Neural cell (in vitro differentiated cells): ENCODE results near the gene FERMT2. TPM values are rescaled to one million over a fixed set of nuclear protein-coding genes. Genes with fewer than 3 reads are reported as not detected.

Experiments
- H2AFZ ChIP-seq: fragments of 200-600, 300-800 bp; sonication (generic), shearing (Covaris generic); 2 replicates; pipeline ENCODE4 v1.6.0; 2014; ENCODE audit warnings: low read depth, mild to moderate bottlenecking, antibody characterized with exemption, low read length, moderate library complexity
- H3F3A ChIP-seq: fragments of 200-600 bp; shearing (Covaris generic); 2 replicates; pipeline ENCODE4 v1.6.1; 2016; ENCODE audit warnings: mild to moderate bottlenecking, moderate library complexity, mixed read lengths, antibody characterized with exemption, low read length; ENCODE audit not compliant: insufficient read depth, poor library complexity, severe bottlenecking
- H3K27ac ChIP-seq: fragments of 200-600, 300-800 bp; sonication (generic), shearing (Covaris generic); 2 replicates; pipeline ENCODE4 v1.5.1; 2014; ENCODE audit warnings: mild to moderate bottlenecking, low read length, moderate library complexity
- H3K27me3 ChIP-seq: fragments of 300-800, 200-600 bp; sonication (generic), shearing (Covaris generic); 2 replicates; pipeline ENCODE4 v1.6.0; 2014; ENCODE audit warnings: mild to moderate bottlenecking, low read depth, low read length, moderate library complexity; ENCODE audit not compliant: insufficient read depth
- H3K36me3 ChIP-seq: fragments of 300-800, 200-600 bp; sonication (generic), shearing (Covaris generic); 2 replicates; pipeline ENCODE4 v1.5.1; 2014; ENCODE audit warnings: mild to moderate bottlenecking, antibody characterized with exemption, low read length, moderate library complexity; ENCODE audit not compliant: insufficient read depth
- H3K4me2 ChIP-seq: fragments of 300-800, 200-600 bp; sonication (generic), shearing (Covaris generic); 2 replicates; pipeline ENCODE4 v1.6.0; 2014; ENCODE audit warnings: mild to moderate bottlenecking, low read length
- H3K4me3 ChIP-seq: fragments of 300-800, 200-600 bp; sonication (generic), shearing (Covaris generic); 2 replicates; pipeline ENCODE4 v1.5.1; 2014; ENCODE audit warnings: mild to moderate bottlenecking, low read length, moderate library complexity
- H3K79me2 ChIP-seq: fragments of 200-600 bp; shearing (Covaris generic); replicated peaks from 2 replicates; pipeline ENCODE4 v1.6.0; 2014; ENCODE audit warnings: mild to moderate bottlenecking, low read length, moderate library complexity; ENCODE audit not compliant: insufficient read depth
- H3K9ac ChIP-seq: fragments of 300-800, 200-600 bp; sonication (generic), shearing (Covaris generic); 2 replicates; pipeline ENCODE4 v1.6.1; 2016; ENCODE audit warnings: mild to moderate bottlenecking, low read length, mixed read lengths
- H3K9me2 ChIP-seq: fragments of 200-600 bp; shearing (Covaris generic); 2 replicates; pipeline ENCODE4 v1.6.1; 2016; ENCODE audit warnings: mild to moderate bottlenecking, low read length, mixed read lengths; ENCODE audit not compliant: insufficient read depth
- H3K9me3 ChIP-seq: fragments of 200-600, 300-800 bp; sonication (generic), shearing (Covaris generic); 2 replicates; pipeline ENCODE4 v1.6.1; 2016; ENCODE audit warnings: mild to moderate bottlenecking, mixed run types, low read length, moderate library complexity, mixed read lengths
- H4K20me1 ChIP-seq: fragments of 200-600 bp; shearing (Covaris generic); 2 replicates; pipeline ENCODE4 v1.6.1; 2016; ENCODE audit warnings: mild to moderate bottlenecking, mixed run types; ENCODE audit not compliant: insufficient read depth
- CTCF ChIP-seq: fragments of 450-650 bp; IDR thresholded peaks from 2 replicates; pipeline ENCODE4 v1.5.1; 2014; ENCODE audit warnings: antibody characterized with exemption, mild to moderate bottlenecking, moderate library complexity; ENCODE audit not compliant: poor library complexity, severe bottlenecking
- EP300 ChIP-seq: fragments of 450-650 bp; conservative IDR thresholded peaks from 2 replicates; pipeline ENCODE4 v1.6.1; 2014; ENCODE audit warnings: antibody characterized with exemption, mild to moderate bottlenecking, moderate library complexity; ENCODE audit not compliant: poor library complexity, severe bottlenecking
- EZH2 ChIP-seq: fragments of 200-600, 300-800 bp; shearing (Covaris generic), sonication (generic); IDR thresholded peaks from 2 replicates; pipeline ENCODE4 v1.6.1; 2014; ENCODE audit warnings: antibody characterized with exemption, low read length, borderline replicate concordance, mild to moderate bottlenecking; ENCODE audit not compliant: insufficient read depth, poor library complexity, severe bottlenecking
- MXI1 ChIP-seq: fragments of 450-650 bp; conservative IDR thresholded peaks from 2 replicates; pipeline ENCODE4 v1.6.1; 2014; ENCODE audit warnings: antibody characterized with exemption, mild to moderate bottlenecking; ENCODE audit not compliant: poor library complexity, severe bottlenecking
- POLR2AphosphoS5 ChIP-seq: IDR thresholded peaks from 2 replicates; pipeline ENCODE4 v1.6.1; 2012
- RAD21 ChIP-seq: fragments of 450-650 bp; conservative IDR thresholded peaks from 2 replicates; pipeline ENCODE4 v1.6.1; 2014; ENCODE audit warnings: antibody characterized with exemption, mild to moderate bottlenecking, moderate library complexity
- REST ChIP-seq: IDR thresholded peaks from 2 replicates; pipeline ENCODE4 v1.6.1; 2012; ENCODE audit warnings: borderline replicate concordance
- SMC3 ChIP-seq: fragments of 450-650 bp; conservative IDR thresholded peaks from 2 replicates; pipeline ENCODE4 v1.6.1; 2014; ENCODE audit warnings: antibody characterized with exemption, mild to moderate bottlenecking, moderate library complexity; ENCODE audit not compliant: poor library complexity
- TAF1 ChIP-seq: IDR thresholded peaks from 2 replicates; pipeline ENCODE4 v1.6.1; 2012; ENCODE audit warnings: low read depth
- polyA plus RNA-seq: library from polyadenylated mRNA; depleted of rRNA; stranded (reverse); fragments of >200 nt; gene quantifications from 2 replicates; pipeline ENCODE4 v1.2.3, GENCODE V29; 2014

FERMT2 gene
- polyA plus RNA-seq, 1 donor from 2014 or later: 59.6 TPM

GRCh38 chr14:52848626-52849025 is 102.2 kb downstream of the FERMT2 start:
- H3K9me3 ChIP-seq: no peaks in the 10 kb centered on the region
- H3K9ac ChIP-seq: no peak overlapping the region
- H3K27ac ChIP-seq: no peak overlapping the region
- H3K27me3 ChIP-seq: no peaks in the 10 kb centered on the region
- H3F3A ChIP-seq: no peaks in the 10 kb centered on the region
- no peaks in the 10 kb centered on the region for H3K9me2 ChIP-seq
- no peak overlapping the region for H2AFZ ChIP-seq
- H3K4me2 ChIP-seq: no peak overlapping the region
- H3K36me3 ChIP-seq: no peaks in the 10 kb centered on the region
- no peaks in the 10 kb centered on the region for H3K79me2 ChIP-seq
- no peak for TF ChIP-seq REST
- no peak for TF ChIP-seq MXI1
- no peak for TF ChIP-seq POLR2AphosphoS5
- no peak for TF ChIP-seq EZH2
- TF ChIP-seq EP300: no peak
- TF ChIP-seq CTCF: no peak
- no peak for TF ChIP-seq SMC3
- no peak for TF ChIP-seq TAF1
- no peak overlapping the region for H3K4me3 ChIP-seq
- no peaks in the 10 kb centered on the region for H4K20me1 ChIP-seq

- H3K9ac ChIP-seq: no peak overlapping the region
These were observed 104.3 kb downstream of the FERMT2 start for GRCh38 chr14:52846591-52846990.

More at GRCh38 chr14:52846591-52846990, 104.3 kb downstream of the FERMT2 start:
- no peaks in the 10 kb centered on the region for H3K27me3 ChIP-seq
- no peak overlapping the region for H3K4me3 ChIP-seq
- no peaks in the 10 kb centered on the region for H4K20me1 ChIP-seq
- TF ChIP-seq MXI1 (no peak), CTCF (no peak), REST (no peak), TAF1 (no peak), POLR2AphosphoS5 (no peak), EP300 (no peak), EZH2 (no peak), SMC3 (no peak), RAD21 (no peak)
- no peaks in the 10 kb centered on the region for H3K9me3 ChIP-seq
- no peak overlapping the region for H3K4me2 ChIP-seq
- H3F3A ChIP-seq: no peaks in the 10 kb centered on the region
- no peaks in the 10 kb centered on the region for H3K79me2 ChIP-seq
- H3K36me3 ChIP-seq: no peaks in the 10 kb centered on the region
- H2AFZ ChIP-seq: no peak overlapping the region
- no peak overlapping the region for H3K27ac ChIP-seq
- H3K9me2 ChIP-seq: no peaks in the 10 kb centered on the region
